Activated naive CD8-positive, alpha-beta T cell (primary cell): ENCODE data around the gene VENTX.
"Not testable (repeated sequence)": the region's sequence is repeated elsewhere in the genome, so short reads cannot be mapped to it uniquely, and the experiment has no call there.

ENCODE experiments used
- H3K27ac Mint-ChIP-seq: one replicate; pipeline ENCODE4 v1.8.0; 2021; ENCODE audit warnings: mixed read lengths
- H3K27me3 Mint-ChIP-seq: one replicate; pipeline ENCODE4 v1.8.0; 2021; ENCODE audit warnings: mixed read lengths
- H3K36me3 Mint-ChIP-seq: one replicate; pipeline ENCODE4 v1.8.0; 2021; ENCODE audit warnings: mixed read lengths
- H3K4me1 Mint-ChIP-seq: one replicate; pipeline ENCODE4 v1.8.0; 2021; ENCODE audit warnings: low read depth, mixed read lengths
- H3K4me3 Mint-ChIP-seq: one replicate; pipeline ENCODE4 v1.8.0; 2021; ENCODE audit warnings: mild to moderate bottlenecking, mixed read lengths
- H3K9me3 Mint-ChIP-seq: one replicate; pipeline ENCODE4 v1.8.0; 2021; ENCODE audit warnings: low read depth, mixed read lengths

VENTX gene

GRCh38 chr10:133231946-133232574, 5.6 kb upstream of the VENTX start:
- no peak overlapping the region for H3K4me3 Mint-ChIP-seq
- H3K9me3 Mint-ChIP-seq, result no peaks in the 10 kb centered on the region

GRCh38 chr10:133234796-133235195, 2.9 kb upstream of the VENTX start:
- Mint-ChIP-seq H3K4me3 (peak overlapping the region; percentile 61), H3K27me3 (peaks cover 18% of the 10 kb centered on the region)
- H3K4me1 Mint-ChIP-seq, H3K27ac Mint-ChIP-seq, H3K36me3 Mint-ChIP-seq, H3K9me3 Mint-ChIP-seq: not testable (repeated sequence)

More at GRCh38 chr10:133231946-133232574, 5.6 kb upstream of the VENTX start:
- no peak overlapping the region for H3K27ac Mint-ChIP-seq
- peaks cover 18% of the 10 kb centered on the region for H3K27me3 Mint-ChIP-seq
- H3K36me3 Mint-ChIP-seq, result no peaks in the 10 kb centered on the region
- peaks cover 12% of the 10 kb centered on the region for H3K4me1 Mint-ChIP-seq

GRCh38 chr10:133235265-133235855, 2.3 kb upstream of the VENTX start:
- peak overlapping the region; percentile 61 for H3K4me3 Mint-ChIP-seq
- H3K27me3 Mint-ChIP-seq, result peaks cover 18% of the 10 kb centered on the region
- H3K36me3 Mint-ChIP-seq, result no peaks in the 10 kb centered on the region
- H3K9me3 Mint-ChIP-seq, result no peaks in the 10 kb centered on the region
- no peak overlapping the region for H3K27ac Mint-ChIP-seq
- H3K4me1 Mint-ChIP-seq, result peaks cover 8% of the 10 kb centered on the region

DNA sequence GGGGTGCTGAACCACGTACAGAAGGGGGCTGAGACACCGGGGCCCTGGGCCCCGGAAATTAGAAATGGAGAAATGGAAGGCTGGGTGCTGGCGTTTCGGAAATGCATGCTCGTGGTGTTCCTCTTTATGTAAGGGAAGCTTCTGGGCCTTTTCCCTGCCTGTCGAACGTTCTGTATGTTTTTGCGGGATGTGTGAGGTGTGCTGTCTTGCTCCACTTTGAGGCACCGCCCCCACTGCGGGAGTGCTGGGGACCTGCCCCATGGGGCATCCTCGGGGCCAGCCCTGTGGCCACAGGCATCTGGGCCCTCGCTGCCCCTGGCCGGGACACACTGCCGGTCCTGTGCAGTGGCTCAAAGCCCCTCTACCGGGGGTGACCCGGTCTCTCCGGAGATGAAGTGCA, 1.7 kb upstream of the VENTX start:
- Mint-ChIP-seq H3K27ac (no peak overlapping the region), H3K4me3 (peak overlapping the region; percentile 46), H3K27me3 (peaks cover 21% of the 10 kb centered on the region), H3K9me3 (no peaks in the 10 kb centered on the region), H3K4me1 (peaks cover 11% of the 10 kb centered on the region), H3K36me3 (no peaks in the 10 kb centered on the region)

GRCh38 chr10:133236401-133237240, 1.0 kb upstream of the VENTX start:
- Mint-ChIP-seq H3K27ac (no peak overlapping the region), H3K36me3 (no peaks in the 10 kb centered on the region), H3K4me1 (peaks cover 14% of the 10 kb centered on the region), H3K9me3 (no peaks in the 10 kb centered on the region), H3K27me3 (peaks cover 19% of the 10 kb centered on the region), H3K4me3 (no peak overlapping the region)

GRCh38 chr10:133237241-133237587, 441 bp upstream of the VENTX start:
- no peak overlapping the region for H3K27ac Mint-ChIP-seq
- peaks cover 19% of the 10 kb centered on the region for H3K27me3 Mint-ChIP-seq
- peaks cover 17% of the 10 kb centered on the region for H3K4me1 Mint-ChIP-seq
- no peaks in the 10 kb centered on the region for H3K9me3 Mint-ChIP-seq
- H3K4me3 Mint-ChIP-seq, result no peak overlapping the region
- no peaks in the 10 kb centered on the region for H3K36me3 Mint-ChIP-seq

GRCh38 chr10:133238466-133238804, 780 bp downstream of the VENTX start:
- H3K9me3 Mint-ChIP-seq, result no peaks in the 10 kb centered on the region
- no peak overlapping the region for H3K27ac Mint-ChIP-seq
- H3K4me1 Mint-ChIP-seq, result peaks cover 19% of the 10 kb centered on the region
- no peaks in the 10 kb centered on the region for H3K36me3 Mint-ChIP-seq
- H3K27me3 Mint-ChIP-seq, result peaks cover 22% of the 10 kb centered on the region
- H3K4me3 Mint-ChIP-seq, result peak overlapping the region; percentile 17

DNA sequence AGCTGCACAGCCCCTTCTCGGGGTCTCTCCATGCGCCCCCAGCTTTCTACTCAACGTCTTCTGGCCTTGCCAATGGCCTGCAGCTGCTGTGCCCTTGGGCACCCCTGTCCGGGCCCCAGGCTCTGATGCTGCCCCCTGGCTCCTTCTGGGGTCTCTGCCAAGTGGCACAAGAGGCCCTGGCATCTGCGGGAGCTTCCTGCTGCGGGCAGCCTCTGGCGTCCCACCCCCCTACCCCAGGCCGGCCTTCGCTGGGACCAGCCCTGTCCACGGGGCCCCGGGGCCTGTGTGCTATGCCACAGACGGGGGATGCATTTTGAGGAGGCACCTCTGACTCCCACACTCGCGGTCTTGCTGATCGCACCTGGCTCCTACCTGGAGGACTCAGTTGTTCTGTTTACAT, 2.3 kb downstream of the VENTX start:
- Mint-ChIP-seq H3K27ac (no peak overlapping the region), H3K4me3 (no peak overlapping the region), H3K4me1 (peaks cover 17% of the 10 kb centered on the region), H3K27me3 (peaks cover 18% of the 10 kb centered on the region), H3K36me3 (no peaks in the 10 kb centered on the region), H3K9me3 (no peaks in the 10 kb centered on the region)

- Mint-ChIP-seq H3K9me3 (no peaks in the 10 kb centered on the region), H3K27ac (no peak overlapping the region), H3K4me1 (peaks cover 14% of the 10 kb centered on the region), H3K27me3 (peaks cover 18% of the 10 kb centered on the region), H3K4me3 (peak overlapping the region; percentile 75), H3K36me3 (no peaks in the 10 kb centered on the region)
These were observed 4.0 kb downstream of the VENTX start for GRCh38 chr10:133241501-133242205.

- peaks cover 18% of the 10 kb centered on the region for H3K27me3 Mint-ChIP-seq
These were observed 5.1 kb downstream of the VENTX start for GRCh38 chr10:133242611-133243356.

GRCh38 chr10:133243593-133243992, 5.9 kb downstream of the VENTX start:
- H3K36me3 Mint-ChIP-seq, result no peaks in the 10 kb centered on the region
- peaks cover 16% of the 10 kb centered on the region for H3K27me3 Mint-ChIP-seq
- peaks cover 14% of the 10 kb centered on the region for H3K4me1 Mint-ChIP-seq
- H3K9me3 Mint-ChIP-seq, result no peaks in the 10 kb centered on the region
- H3K27ac Mint-ChIP-seq, result no peak overlapping the region
- H3K4me3 Mint-ChIP-seq, result no peak overlapping the region

More at GRCh38 chr10:133242611-133243356, 5.1 kb downstream of the VENTX start:
- Mint-ChIP-seq H3K27ac (no peak overlapping the region), H3K4me1 (peaks cover 14% of the 10 kb centered on the region), H3K4me3 (no peak overlapping the region), H3K9me3 (no peaks in the 10 kb centered on the region), H3K36me3 (no peaks in the 10 kb centered on the region)

- no peaks in the 10 kb centered on the region for H3K36me3 Mint-ChIP-seq
These were observed 8.0 kb downstream of the VENTX start for GRCh38 chr10:133245439-133246235.

DNA sequence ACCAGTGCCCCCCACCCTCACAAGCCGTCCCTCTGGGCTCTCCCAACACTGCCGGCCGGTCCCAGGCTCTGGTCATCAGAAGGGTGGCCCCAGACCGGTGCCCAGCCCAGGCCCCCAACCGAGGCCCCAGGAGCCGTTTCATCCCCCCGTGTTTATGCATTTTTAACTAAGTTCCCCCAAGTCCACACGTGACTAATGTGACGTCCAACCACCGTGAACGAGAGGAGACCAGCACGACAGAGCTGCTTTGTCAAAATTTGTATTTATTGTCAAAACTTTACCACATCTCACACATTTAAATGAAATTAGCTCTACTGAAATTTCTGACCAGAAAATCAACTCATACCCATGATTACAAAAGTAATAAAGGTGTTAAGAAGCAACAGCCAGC, 8.6 kb downstream of the VENTX start:
- peaks cover 9% of the 10 kb centered on the region for H3K4me1 Mint-ChIP-seq
- H3K27ac Mint-ChIP-seq, result no peak overlapping the region
- H3K9me3 Mint-ChIP-seq, result no peaks in the 10 kb centered on the region
- H3K36me3 Mint-ChIP-seq, result no peaks in the 10 kb centered on the region
- H3K27me3 Mint-ChIP-seq, result peaks cover 5% of the 10 kb centered on the region
- H3K4me3 Mint-ChIP-seq, result no peak overlapping the region

More at GRCh38 chr10:133245439-133246235, 8.0 kb downstream of the VENTX start:
- Mint-ChIP-seq H3K4me3 (no peak overlapping the region), H3K4me1 (peaks cover 14% of the 10 kb centered on the region), H3K27me3 (peaks cover 9% of the 10 kb centered on the region), H3K27ac (no peak overlapping the region), H3K9me3 (no peaks in the 10 kb centered on the region)
